Keratinocyte (primary cell): Measurements from ENCODE around the gene LRIG3.
"Not testable (repeated sequence)": the region's sequence is repeated elsewhere in the genome, so short reads cannot be mapped to it uniquely, and the experiment has no call there.

Experiments
- EZH2 ChIP-seq: IDR thresholded peaks from one replicate; pipeline ENCODE4 v1.6.1; 2012; ENCODE audit warnings: inconsistent platforms, mild to moderate bottlenecking, low read length, moderate library complexity
- TF ChIP-seq, protein P1 (sequence below), 3 experiments: IDR thresholded peaks in 1 of 3; conservative IDR thresholded peaks in 1 of 3; optimal IDR thresholded peaks in 1 of 3; 2 replicates in 2 of 3; 3 replicates in 1 of 3; pipeline versions ENCODE3 to v1.5.1; 2011; ENCODE audit warnings: low read length in 3 of 3, mild to moderate bottlenecking in 3 of 3, moderate library complexity in 2 of 3, control low read depth in 1 of 3, inconsistent platforms in 1 of 3; ENCODE audit not compliant: insufficient read depth in 2 of 3; ENCODE audit errors: extremely low read depth in 1 of 3

DNA sequence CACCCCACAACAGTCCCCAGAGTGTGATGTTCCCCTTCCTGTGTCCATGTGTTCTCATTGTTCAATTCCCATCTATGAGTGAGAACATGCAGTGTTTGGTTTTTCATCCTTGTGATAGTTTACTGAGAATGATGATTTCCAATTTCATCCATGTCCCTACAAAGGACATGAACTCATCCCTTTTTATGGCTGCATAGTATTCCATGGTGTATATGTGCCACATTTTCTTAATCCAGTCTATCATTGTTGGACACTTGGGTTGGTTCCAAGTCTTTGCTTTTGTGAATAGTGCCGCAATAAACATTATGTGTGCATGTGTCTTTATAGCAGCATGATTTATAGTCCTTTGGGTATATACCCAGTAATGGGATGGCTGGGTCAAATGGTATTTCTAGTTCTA is 17.6 kb downstream of the LRIG3 start:
- TF ChIP-seq, protein P1, sequence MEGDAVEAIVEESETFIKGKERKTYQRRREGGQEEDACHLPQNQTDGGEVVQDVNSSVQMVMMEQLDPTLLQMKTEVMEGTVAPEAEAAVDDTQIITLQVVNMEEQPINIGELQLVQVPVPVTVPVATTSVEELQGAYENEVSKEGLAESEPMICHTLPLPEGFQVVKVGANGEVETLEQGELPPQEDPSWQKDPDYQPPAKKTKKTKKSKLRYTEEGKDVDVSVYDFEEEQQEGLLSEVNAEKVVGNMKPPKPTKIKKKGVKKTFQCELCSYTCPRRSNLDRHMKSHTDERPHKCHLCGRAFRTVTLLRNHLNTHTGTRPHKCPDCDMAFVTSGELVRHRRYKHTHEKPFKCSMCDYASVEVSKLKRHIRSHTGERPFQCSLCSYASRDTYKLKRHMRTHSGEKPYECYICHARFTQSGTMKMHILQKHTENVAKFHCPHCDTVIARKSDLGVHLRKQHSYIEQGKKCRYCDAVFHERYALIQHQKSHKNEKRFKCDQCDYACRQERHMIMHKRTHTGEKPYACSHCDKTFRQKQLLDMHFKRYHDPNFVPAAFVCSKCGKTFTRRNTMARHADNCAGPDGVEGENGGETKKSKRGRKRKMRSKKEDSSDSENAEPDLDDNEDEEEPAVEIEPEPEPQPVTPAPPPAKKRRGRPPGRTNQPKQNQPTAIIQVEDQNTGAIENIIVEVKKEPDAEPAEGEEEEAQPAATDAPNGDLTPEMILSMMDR (optimal IDR thresholded peaks at IDR 0.05 in 1 of 3, IDR thresholded peaks at IDR 0.05 in 1 of 3, conservative IDR thresholded peaks at IDR 0.05 in 1 of 3; ENCODE audit: extremely low read depth in 1 of 3, insufficient read depth in 2 of 3, low read length in 3 of 3), result not testable (repeated sequence)
- not testable (repeated sequence) for TF ChIP-seq EZH2
